ENCODE data around the gene CRYZL1. TPM values are rescaled to one million over a fixed set of nuclear protein-coding genes. Genes with fewer than 3 reads are reported as not detected.
"Not testable (repeated sequence)": the region's sequence is repeated elsewhere in the genome, so short reads cannot be mapped to it uniquely, and the experiment has no call there.

The CRYZL1 gene
- 30.4 and 36.5 TPM in 2 replicates for total RNA-seq

- peak within 1 kb of the TSS; percentile 94 for H3K4me3 Mint-ChIP-seq (ENCODE audit: low read depth)
- peak; percentile 100 for DNase-seq (ENCODE audit: low spot score)
- H3K9me3 Mint-ChIP-seq, result no peaks in the 10 kb centered on the region
- peaks cover 22% of the 10 kb centered on the region for H3K27me3 Mint-ChIP-seq (ENCODE audit: low read depth)
- intact Hi-C loops (cut with micrococcal nuclease), result loop anchor here (1.0 to 10.0 kb wide), 9 partner anchors 53 to 973 kb away; partner anchors contain the start of genes ATP5PO, DNAJC28, DONSON and GART
- H3K36me3 Mint-ChIP-seq (ENCODE audit: low read depth), result peaks cover 3% of the 10 kb centered on the region
- H3K4me1 Mint-ChIP-seq (ENCODE audit: low read depth), result peaks cover 13% of the 10 kb centered on the region
- peak within 1 kb of the TSS; percentile 95 for H3K27ac Mint-ChIP-seq
These were observed at the start of gene CRYZL1 for GRCh38 chr21:33641352-33642026. CRYZL1 (minus strand) TSS chr21:33641741; CDS start chr21:33631551, 10,190 bp downstream.

- DNase-seq (ENCODE audit: low spot score), result no peak
These were observed 49.3 kb upstream of the CRYZL1 start for GRCh38 chr21:33690874-33691273.

GRCh38 chr21:33688353-33688752 is 46.8 kb upstream of the CRYZL1 start:
- H3K9me3 Mint-ChIP-seq, result no peaks in the 10 kb centered on the region

More at GRCh38 chr21:33690874-33691273, 49.3 kb upstream of the CRYZL1 start:
- H3K27me3 Mint-ChIP-seq (ENCODE audit: low read depth), result no peaks in the 10 kb centered on the region
- no peaks in the 10 kb centered on the region for H3K36me3 Mint-ChIP-seq (ENCODE audit: low read depth)
- H3K4me1 Mint-ChIP-seq (ENCODE audit: low read depth), result no peaks in the 10 kb centered on the region
- intact Hi-C loops (cut with micrococcal nuclease), result no loop called here
- no peak overlapping the region for H3K4me3 Mint-ChIP-seq (ENCODE audit: low read depth)
- no peaks in the 10 kb centered on the region for H3K9me3 Mint-ChIP-seq
- no peak overlapping the region for H3K27ac Mint-ChIP-seq

GRCh38 chr21:33687634-33688033 is 46.1 kb upstream of the CRYZL1 start:
- Mint-ChIP-seq H3K36me3 (ENCODE audit: low read depth) (no peaks in the 10 kb centered on the region), H3K27ac (no peak overlapping the region), H3K9me3 (no peaks in the 10 kb centered on the region), H3K4me3 (ENCODE audit: low read depth) (no peak overlapping the region), H3K27me3 (ENCODE audit: low read depth) (peaks cover 9% of the 10 kb centered on the region), H3K4me1 (ENCODE audit: low read depth) (no peaks in the 10 kb centered on the region)
- intact Hi-C loops (cut with micrococcal nuclease), result no loop called here
- no peak for DNase-seq (ENCODE audit: low spot score)

More at GRCh38 chr21:33688353-33688752, 46.8 kb upstream of the CRYZL1 start:
- DNase-seq (ENCODE audit: low spot score), result no peak
- Mint-ChIP-seq H3K4me1 (ENCODE audit: low read depth) (no peaks in the 10 kb centered on the region), H3K27me3 (ENCODE audit: low read depth) (peaks cover 9% of the 10 kb centered on the region), H3K4me3 (ENCODE audit: low read depth) (no peak overlapping the region), H3K27ac (no peak overlapping the region), H3K36me3 (ENCODE audit: low read depth) (no peaks in the 10 kb centered on the region)
- intact Hi-C loops (cut with micrococcal nuclease), result no loop called here

GRCh38 chr21:33686386-33686785 is 44.8 kb upstream of the CRYZL1 start:
- Mint-ChIP-seq H3K27me3 (ENCODE audit: low read depth) (peaks cover 9% of the 10 kb centered on the region), H3K4me3 (ENCODE audit: low read depth) (no peak overlapping the region), H3K36me3 (ENCODE audit: low read depth) (no peaks in the 10 kb centered on the region), H3K27ac (no peak overlapping the region), H3K4me1 (ENCODE audit: low read depth) (no peaks in the 10 kb centered on the region), H3K9me3 (no peaks in the 10 kb centered on the region)
- intact Hi-C loops (cut with micrococcal nuclease), result no loop called here
- DNase-seq (ENCODE audit: low spot score), result no peak

- Mint-ChIP-seq H3K4me1 (ENCODE audit: low read depth) (no peaks in the 10 kb centered on the region), H3K36me3 (ENCODE audit: low read depth) (no peaks in the 10 kb centered on the region), H3K27ac (no peak overlapping the region), H3K27me3 (ENCODE audit: low read depth) (peaks cover 9% of the 10 kb centered on the region), H3K9me3 (no peaks in the 10 kb centered on the region), H3K4me3 (ENCODE audit: low read depth) (no peak overlapping the region)
- intact Hi-C loops (cut with micrococcal nuclease), result no loop called here
- DNase-seq (ENCODE audit: low spot score), result no peak
These were observed 44.2 kb upstream of the CRYZL1 start for GRCh38 chr21:33685613-33686197.

GRCh38 chr21:33684923-33685560 is 43.5 kb upstream of the CRYZL1 start:
- intact Hi-C loops (cut with micrococcal nuclease), result no loop called here
- no peak for DNase-seq (ENCODE audit: low spot score)
- no peaks in the 10 kb centered on the region for H3K36me3 Mint-ChIP-seq (ENCODE audit: low read depth)
- no peak overlapping the region for H3K4me3 Mint-ChIP-seq (ENCODE audit: low read depth)
- no peaks in the 10 kb centered on the region for H3K9me3 Mint-ChIP-seq
- H3K4me1 Mint-ChIP-seq (ENCODE audit: low read depth), result no peaks in the 10 kb centered on the region
- H3K27ac Mint-ChIP-seq, result no peak overlapping the region
- peaks cover 9% of the 10 kb centered on the region for H3K27me3 Mint-ChIP-seq (ENCODE audit: low read depth)

GRCh38 chr21:33684068-33684467 is 42.5 kb upstream of the CRYZL1 start:
- no peak for DNase-seq (ENCODE audit: low spot score)
- Mint-ChIP-seq H3K27me3 (ENCODE audit: low read depth) (peaks cover 9% of the 10 kb centered on the region), H3K27ac (no peak overlapping the region), H3K4me3 (ENCODE audit: low read depth) (no peak overlapping the region), H3K36me3 (ENCODE audit: low read depth) (no peaks in the 10 kb centered on the region), H3K4me1 (ENCODE audit: low read depth) (no peaks in the 10 kb centered on the region), H3K9me3 (no peaks in the 10 kb centered on the region)
- intact Hi-C loops (cut with micrococcal nuclease), result no loop called here

GRCh38 chr21:33682992-33683627 is 41.6 kb upstream of the CRYZL1 start:
- intact Hi-C loops (cut with micrococcal nuclease), result no loop called here

GRCh38 chr21:33680870-33681269 is 39.3 kb upstream of the CRYZL1 start:
- H3K4me1 Mint-ChIP-seq (ENCODE audit: low read depth), result no peaks in the 10 kb centered on the region
- peaks cover 9% of the 10 kb centered on the region for H3K27me3 Mint-ChIP-seq (ENCODE audit: low read depth)
- no peak for DNase-seq (ENCODE audit: low spot score)
- H3K4me3 Mint-ChIP-seq (ENCODE audit: low read depth), result no peak overlapping the region
- no peaks in the 10 kb centered on the region for H3K36me3 Mint-ChIP-seq (ENCODE audit: low read depth)
- H3K9me3 Mint-ChIP-seq, result no peaks in the 10 kb centered on the region
- intact Hi-C loops (cut with micrococcal nuclease), result no loop called here
- H3K27ac Mint-ChIP-seq, result no peak overlapping the region

More at GRCh38 chr21:33682992-33683627, 41.6 kb upstream of the CRYZL1 start:
- H3K27ac Mint-ChIP-seq, result no peak overlapping the region
- no peaks in the 10 kb centered on the region for H3K9me3 Mint-ChIP-seq
- DNase-seq (ENCODE audit: low spot score), result no peak
- peaks cover 9% of the 10 kb centered on the region for H3K27me3 Mint-ChIP-seq (ENCODE audit: low read depth)
- H3K4me1 Mint-ChIP-seq (ENCODE audit: low read depth), result no peaks in the 10 kb centered on the region
- no peaks in the 10 kb centered on the region for H3K36me3 Mint-ChIP-seq (ENCODE audit: low read depth)
- no peak overlapping the region for H3K4me3 Mint-ChIP-seq (ENCODE audit: low read depth)

- H3K4me3 Mint-ChIP-seq (ENCODE audit: low read depth), result no peak overlapping the region
- intact Hi-C loops (cut with micrococcal nuclease), result no loop called here
- H3K27me3 Mint-ChIP-seq (ENCODE audit: low read depth), result no peaks in the 10 kb centered on the region
- no peak for DNase-seq (ENCODE audit: low spot score)
- no peaks in the 10 kb centered on the region for H3K4me1 Mint-ChIP-seq (ENCODE audit: low read depth)
- no peak overlapping the region for H3K27ac Mint-ChIP-seq
- H3K36me3 Mint-ChIP-seq (ENCODE audit: low read depth), result no peaks in the 10 kb centered on the region
- H3K9me3 Mint-ChIP-seq, result no peaks in the 10 kb centered on the region
These were observed 35.9 kb upstream of the CRYZL1 start for GRCh38 chr21:33677450-33677849.

- H3K36me3 Mint-ChIP-seq (ENCODE audit: low read depth); H3K27me3 Mint-ChIP-seq (ENCODE audit: low read depth); H3K27ac Mint-ChIP-seq; H3K4me3 Mint-ChIP-seq (ENCODE audit: low read depth); H3K4me1 Mint-ChIP-seq (ENCODE audit: low read depth); intact Hi-C loops (cut with micrococcal nuclease); H3K9me3 Mint-ChIP-seq; DNase-seq (ENCODE audit: low spot score): not testable (repeated sequence)
These were observed 35.1 kb upstream of the CRYZL1 start for GRCh38 chr21:33676666-33677065.

- H3K4me3 Mint-ChIP-seq (ENCODE audit: low read depth), result no peak overlapping the region
- no peak for DNase-seq (ENCODE audit: low spot score)
- no peaks in the 10 kb centered on the region for H3K36me3 Mint-ChIP-seq (ENCODE audit: low read depth)
- H3K27ac Mint-ChIP-seq, result no peak overlapping the region
- no peaks in the 10 kb centered on the region for H3K9me3 Mint-ChIP-seq
- intact Hi-C loops (cut with micrococcal nuclease), result no loop called here
- H3K4me1 Mint-ChIP-seq (ENCODE audit: low read depth), result peaks cover 3% of the 10 kb centered on the region
- H3K27me3 Mint-ChIP-seq (ENCODE audit: low read depth), result no peaks in the 10 kb centered on the region
These were observed 32.7 kb upstream of the CRYZL1 start for GRCh38 chr21:33674226-33674625.

Measured in activated T-helper 2 cell treated with anti-CD3 and anti-CD28 coated beads, Interferon-gamma antibody, Interleukin-2, Interleukin-4, amounts not matched to agents 10 μg/mL and 5 μg/mL and 100 μg/mL, durations not matched to agents 14 hours and 24 hours and 36 hours (primary cell).